Endothelial cell of umbilical vein (primary cell): ENCODE data around the gene IL1RL2. TPM values are rescaled to one million over a fixed set of nuclear protein-coding genes. Genes with fewer than 3 reads are reported as not detected.

Source experiments
- BruUV-seq: library from RNA; stranded (reverse); fragments of 400-500 nt; replicated peaks from 2 replicates; lab custom pipeline; 2021; lab: Mats Ljungman, UMichigan
- CTCF ChIA-PET: fragments of 300-600, 350-600 bp; sonication (Branson Sonifier 250); formaldehyde crosslinking; loops from one replicate; lab custom pipeline; 2021; ENCODE audit warnings: antibody characterized with exemption, inconsistent platforms; lab: Charles Lee
- POLR2A ChIA-PET: fragments of 300-600, 350-600 bp; sonication (Branson Sonifier 250); formaldehyde crosslinking; loops from one replicate; lab custom pipeline; 2021; ENCODE audit warnings: antibody characterized with exemption, inconsistent platforms; lab: Charles Lee
- DNase-seq: peaks from one replicate; pipeline ENCODE4 v3.0.0-alpha.2; 2011; ENCODE audit warnings: low read depth, low spot score
- FAIRE-seq: peaks from 2 replicates; lab custom pipeline; 2011; peaks lifted over from hg19 to GRCh38; lab: Jason Lieb, UNC
- H2AFZ ChIP-seq: 2 replicates; pipeline ENCODE4 v1.6.0; 2012; ENCODE audit warnings: low read depth, low read length, control low read depth, inconsistent platforms
- H3K27ac ChIP-seq: 2 replicates; pipeline ENCODE4 v1.5.1; 2011; ENCODE audit warnings: low read depth, mild to moderate bottlenecking, control low read depth, low read length, moderate library complexity; ENCODE audit not compliant: insufficient read depth
- H3K27me3 ChIP-seq, 2 experiments: 2 replicates each; pipeline versions ENCODE4 v1.6.0 to v1.6.1; 2011; ENCODE audit warnings: low read length in 2 of 2, mixed read lengths in 1 of 2; ENCODE audit not compliant: control insufficient read depth in 2 of 2, insufficient read depth in 2 of 2
- H3K36me3 ChIP-seq, 2 experiments: 2 replicates in 1 of 2; 3 replicates in 1 of 2; pipeline ENCODE4 v1.5.1; 2011; ENCODE audit warnings: low read length in 2 of 2, mild to moderate bottlenecking in 1 of 2, moderate library complexity in 1 of 2; ENCODE audit not compliant: control insufficient read depth in 2 of 2, insufficient read depth in 2 of 2; ENCODE audit errors: extremely low read depth in 1 of 2
- H3K4me1 ChIP-seq: 3 replicates; pipeline ENCODE4 v1.5.1; 2011; ENCODE audit warnings: mild to moderate bottlenecking, low read length; ENCODE audit not compliant: control insufficient read depth, insufficient read depth; ENCODE audit errors: extremely low read depth
- H3K4me2 ChIP-seq: 2 replicates; pipeline ENCODE4 v1.6.1; 2011; ENCODE audit warnings: low read length, control low read depth, mixed read lengths; ENCODE audit not compliant: insufficient read depth
- H3K4me3 ChIP-seq, 3 experiments: fragments of 200-600 bp in 1 of 3; sonication (generic), shearing (Covaris generic) in 1 of 3; replicated peaks in 1 of 3; 2 replicates each; pipeline ENCODE4 v1.5.1; 2011 to 2016; ENCODE audit warnings: control low read depth in 3 of 3, low read length in 3 of 3, mild to moderate bottlenecking in 2 of 3, inconsistent platforms in 1 of 3, low read depth in 1 of 3, moderate library complexity in 1 of 3; ENCODE audit not compliant: insufficient read depth in 1 of 3
- H3K79me2 ChIP-seq: 2 replicates; pipeline ENCODE4 v1.6.0; 2012; ENCODE audit warnings: low read length, inconsistent platforms; ENCODE audit not compliant: control insufficient read depth, insufficient read depth
- H3K9ac ChIP-seq: replicated peaks from 2 replicates; pipeline ENCODE3; 2011; ENCODE audit warnings: low read length, control low read depth; ENCODE audit not compliant: insufficient read depth; ENCODE audit errors: extremely low read depth
- H3K9me1 ChIP-seq: replicated peaks from 3 replicates; pipeline ENCODE4 v1.6.0; 2011; ENCODE audit warnings: mild to moderate bottlenecking, low read length; ENCODE audit not compliant: control insufficient read depth, insufficient read depth; ENCODE audit errors: extremely low read depth
- H3K9me3 ChIP-seq: replicated peaks from 2 replicates; pipeline ENCODE4 v1.5.1; 2012; ENCODE audit warnings: low read length, inconsistent platforms; ENCODE audit not compliant: control insufficient read depth, insufficient read depth
- H4K20me1 ChIP-seq: replicated peaks from 2 replicates; pipeline ENCODE3; 2011; ENCODE audit warnings: mild to moderate bottlenecking, low read length; ENCODE audit not compliant: control insufficient read depth, insufficient read depth; ENCODE audit errors: extremely low read depth
- EZH2 ChIP-seq: IDR thresholded peaks from 2 replicates; pipeline ENCODE4 v1.6.1; 2012; ENCODE audit warnings: borderline replicate concordance, low read depth, mild to moderate bottlenecking, moderate library complexity, low read length, inconsistent platforms; ENCODE audit not compliant: severe bottlenecking
- FOS ChIP-seq: IDR thresholded peaks from 2 replicates; pipeline ENCODE4 v1.6.1; 2011; ENCODE audit warnings: mild to moderate bottlenecking, low read length, moderate library complexity, borderline replicate concordance; ENCODE audit not compliant: insufficient read depth
- GATA2 ChIP-seq: IDR thresholded peaks from 2 replicates; pipeline ENCODE4 v1.7.0; 2011; ENCODE audit warnings: low read depth, mild to moderate bottlenecking, moderate library complexity, mixed read lengths, low read length; ENCODE audit not compliant: insufficient read length, insufficient read depth
- JUN ChIP-seq: IDR thresholded peaks from 2 replicates; pipeline ENCODE4 v1.6.1; 2011; ENCODE audit warnings: borderline replicate concordance, low read depth; ENCODE audit not compliant: insufficient read length, insufficient read depth
- MYC ChIP-seq: IDR thresholded peaks from one replicate; pipeline ENCODE4 v1.6.1; 2011; ENCODE audit warnings: mild to moderate bottlenecking, low read depth, low read length
- POLR2A ChIP-seq: IDR thresholded peaks from 2 replicates; pipeline ENCODE4 v1.6.1; 2012; ENCODE audit warnings: low read depth, mild to moderate bottlenecking, control low read depth, low read length
- POLR2AphosphoS5 ChIP-seq: IDR thresholded peaks from 2 replicates; pipeline ENCODE4 v1.6.1; 2012; ENCODE audit warnings: low read depth, mild to moderate bottlenecking, control low read depth, low read length, moderate library complexity; ENCODE audit not compliant: insufficient read depth
- dilution Hi-C: fragments of 300-500 bp; cut with MboI; formaldehyde crosslinking; loops from one replicate; pipeline ENCODE4 v1.15.0; 2019; ENCODE audit warnings: low sequenced_read_pairs; ENCODE audit not compliant: extremely low pct_ligation_motif_present
- intact Hi-C: fragments of 100-400 bp; cut with micrococcal nuclease; formaldehyde crosslinking; loops from one replicate; pipeline ENCODE4 v1.10.0; 2022
- polyA plus RNA-seq, 4 experiments: library from polyadenylated mRNA; depleted of rRNA in 3 of 4; stranded (reverse) in 3 of 4; unstranded in 1 of 4; fragments of >200 nt; gene quantifications; 2 replicates each; pipeline versions ENCODE4 v1.2.1 to v1.2.3, GENCODE V29; 2011 to 2012; ENCODE audit warnings: missing spikeins in 1 of 4
- total RNA-seq: library from RNA; stranded (reverse); gene quantifications from 2 replicates; pipeline ENCODE4 v1.2.3, GENCODE V29; 2021
- TF ChIP-seq, protein P1 (sequence below), 2 donors: IDR thresholded peaks; 1 replicate in 1 of 2; 2 replicates in 1 of 2; pipeline ENCODE4 v1.5.1; 2011; ENCODE audit warnings: low read length in 2 of 2, mild to moderate bottlenecking in 2 of 2, moderate library complexity in 2 of 2, control low read depth in 1 of 2, inconsistent platforms in 1 of 2, low read depth in 1 of 2; ENCODE audit not compliant: insufficient read depth in 1 of 2; ENCODE audit errors: extremely low read depth in 1 of 2
- TF ChIP-seq, protein P2 (sequence below): IDR thresholded peaks from 2 replicates; pipeline ENCODE4 v1.6.1; 2011; ENCODE audit not compliant: insufficient read depth, insufficient read length

Gene IL1RL2
- total and polyA plus RNA-seq, 2 donors (not counting 3 experiments of a cell fraction or from before 2014, with no cell fraction given): 0.11 TPM; not detected in 1

DNA sequence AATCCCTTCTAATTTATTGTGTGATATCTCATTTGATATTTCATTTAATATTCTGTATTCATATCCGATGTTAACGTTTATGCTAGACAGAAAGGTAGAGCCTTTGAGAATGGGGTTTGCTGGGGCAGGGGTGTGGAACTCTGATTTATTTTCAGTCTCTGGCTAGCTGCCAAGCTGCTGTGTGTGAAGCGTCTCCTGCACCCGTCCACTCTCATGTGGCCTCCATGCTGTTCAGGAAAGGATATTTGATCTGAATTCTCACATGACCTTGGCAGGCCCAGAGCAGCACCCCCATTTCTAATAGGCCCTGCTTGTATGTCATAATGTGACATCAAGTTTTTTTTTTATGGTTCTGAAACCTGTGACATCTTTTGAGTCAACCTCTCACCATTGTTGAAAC, 42.7 kb upstream of the IL1RL2 start:
- CTCF ChIA-PET: interaction anchor here (1.1 to 1.5 kb wide), 2 partner anchors 13 to 97 kb away, joined by 4 to 6 read pairs; no protein-coding TSS in a partner anchor
- Histone ChIP-seq H3K9ac (no peak overlapping the region), H3K27ac (no peak overlapping the region), H3K9me3 (peaks cover 4% of the 10 kb centered on the region), H3K79me2 (no peaks in the 10 kb centered on the region), H3K4me3 (no peak overlapping the region), H3K4me1 (peaks cover 14% of the 10 kb centered on the region), H3K27me3 (no peaks in the 10 kb centered on the region), H3K36me3 (no peaks in the 10 kb centered on the region), H3K9me1 (no peaks in the 10 kb centered on the region), H2AFZ (no peak overlapping the region), H4K20me1 (no peaks in the 10 kb centered on the region), H3K4me2 (no peak overlapping the region)
- dilution Hi-C loops: no loop called here
- BruUV-seq: no TSS peak
- DNase-seq (no peak), FAIRE-seq (no peak)
- no peak for TF ChIP-seq POLR2AphosphoS5
- TF ChIP-seq MYC: no peak
- TF ChIP-seq FOS: no peak
- TF ChIP-seq POLR2A: no peak
- TF ChIP-seq JUN: no peak
- TF ChIP-seq GATA2: no peak
- TF ChIP-seq, protein P1, sequence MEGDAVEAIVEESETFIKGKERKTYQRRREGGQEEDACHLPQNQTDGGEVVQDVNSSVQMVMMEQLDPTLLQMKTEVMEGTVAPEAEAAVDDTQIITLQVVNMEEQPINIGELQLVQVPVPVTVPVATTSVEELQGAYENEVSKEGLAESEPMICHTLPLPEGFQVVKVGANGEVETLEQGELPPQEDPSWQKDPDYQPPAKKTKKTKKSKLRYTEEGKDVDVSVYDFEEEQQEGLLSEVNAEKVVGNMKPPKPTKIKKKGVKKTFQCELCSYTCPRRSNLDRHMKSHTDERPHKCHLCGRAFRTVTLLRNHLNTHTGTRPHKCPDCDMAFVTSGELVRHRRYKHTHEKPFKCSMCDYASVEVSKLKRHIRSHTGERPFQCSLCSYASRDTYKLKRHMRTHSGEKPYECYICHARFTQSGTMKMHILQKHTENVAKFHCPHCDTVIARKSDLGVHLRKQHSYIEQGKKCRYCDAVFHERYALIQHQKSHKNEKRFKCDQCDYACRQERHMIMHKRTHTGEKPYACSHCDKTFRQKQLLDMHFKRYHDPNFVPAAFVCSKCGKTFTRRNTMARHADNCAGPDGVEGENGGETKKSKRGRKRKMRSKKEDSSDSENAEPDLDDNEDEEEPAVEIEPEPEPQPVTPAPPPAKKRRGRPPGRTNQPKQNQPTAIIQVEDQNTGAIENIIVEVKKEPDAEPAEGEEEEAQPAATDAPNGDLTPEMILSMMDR (IDR thresholded peaks at IDR 0.05; ENCODE audit: extremely low read depth in 1 of 2, insufficient read depth in 1 of 2, low read depth in 1 of 2, low read length in 2 of 2): no peak
- TF ChIP-seq, protein P2, sequence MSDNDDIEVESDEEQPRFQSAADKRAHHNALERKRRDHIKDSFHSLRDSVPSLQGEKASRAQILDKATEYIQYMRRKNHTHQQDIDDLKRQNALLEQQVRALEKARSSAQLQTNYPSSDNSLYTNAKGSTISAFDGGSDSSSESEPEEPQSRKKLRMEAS: no peak
- no peak for TF ChIP-seq EZH2
- intact Hi-C loops: no loop called here
- POLR2A ChIA-PET: no interaction called here
